RWPE2 (cell line): Measurements from ENCODE around the gene CD70.
"Not testable (repeated sequence)": the region's sequence is repeated elsewhere in the genome, so short reads cannot be mapped to it uniquely, and the experiment has no call there.

Source experiments
- ATAC-seq: fragments of 200-7000 bp; cut with Tn5 transposase; 3 replicates; pipeline ENCODE4 v1.9.1; 2021; ENCODE audit warnings: low read depth
- DNase-seq: peaks from one replicate; pipeline ENCODE4 v3.0.0-alpha.2; 2020; ENCODE audit warnings: low spot score
- H3K27ac ChIP-seq: fragments of 450-650 bp; 2 replicates; pipeline ENCODE4 v1.5.1; 2017; ENCODE audit warnings: mild to moderate bottlenecking; ENCODE audit not compliant: poor library complexity, severe bottlenecking
- H3K27me3 ChIP-seq: fragments of 250-450 bp; sonication (Bioruptor Pico); 2 replicates; pipeline ENCODE4 v1.5.1; 2021; ENCODE audit warnings: mild to moderate bottlenecking, moderate library complexity; ENCODE audit not compliant: insufficient read depth, poor library complexity, severe bottlenecking
- H3K36me3 ChIP-seq: fragments of 250-450 bp; sonication (Bioruptor Pico); 2 replicates; pipeline ENCODE4 v1.5.1; 2020; ENCODE audit warnings: low read depth, mild to moderate bottlenecking, moderate library complexity
- H3K4me1 ChIP-seq: fragments of 250-450 bp; sonication (Bioruptor Pico); 2 replicates; pipeline ENCODE4 v1.5.1; 2021; ENCODE audit warnings: mild to moderate bottlenecking, moderate library complexity; ENCODE audit not compliant: insufficient read depth, poor library complexity, severe bottlenecking
- H3K4me3 ChIP-seq: fragments of 250-450 bp; sonication (Bioruptor Pico); 2 replicates; pipeline ENCODE4 v1.5.1; 2021; ENCODE audit warnings: mild to moderate bottlenecking, moderate library complexity; ENCODE audit not compliant: severe bottlenecking
- H3K9me3 ChIP-seq: fragments of 250-450 bp; sonication (Bioruptor Pico); 2 replicates; pipeline ENCODE4 v1.5.1; 2021; ENCODE audit warnings: mild to moderate bottlenecking, moderate library complexity; ENCODE audit not compliant: severe bottlenecking
- TF ChIP-seq, protein P1 (sequence below): fragments of 450-650 bp; IDR thresholded peaks from one replicate; pipeline ENCODE4 v1.5.1; 2017; ENCODE audit warnings: mild to moderate bottlenecking, moderate library complexity; ENCODE audit not compliant: poor library complexity, severe bottlenecking

CD70 gene

DNA sequence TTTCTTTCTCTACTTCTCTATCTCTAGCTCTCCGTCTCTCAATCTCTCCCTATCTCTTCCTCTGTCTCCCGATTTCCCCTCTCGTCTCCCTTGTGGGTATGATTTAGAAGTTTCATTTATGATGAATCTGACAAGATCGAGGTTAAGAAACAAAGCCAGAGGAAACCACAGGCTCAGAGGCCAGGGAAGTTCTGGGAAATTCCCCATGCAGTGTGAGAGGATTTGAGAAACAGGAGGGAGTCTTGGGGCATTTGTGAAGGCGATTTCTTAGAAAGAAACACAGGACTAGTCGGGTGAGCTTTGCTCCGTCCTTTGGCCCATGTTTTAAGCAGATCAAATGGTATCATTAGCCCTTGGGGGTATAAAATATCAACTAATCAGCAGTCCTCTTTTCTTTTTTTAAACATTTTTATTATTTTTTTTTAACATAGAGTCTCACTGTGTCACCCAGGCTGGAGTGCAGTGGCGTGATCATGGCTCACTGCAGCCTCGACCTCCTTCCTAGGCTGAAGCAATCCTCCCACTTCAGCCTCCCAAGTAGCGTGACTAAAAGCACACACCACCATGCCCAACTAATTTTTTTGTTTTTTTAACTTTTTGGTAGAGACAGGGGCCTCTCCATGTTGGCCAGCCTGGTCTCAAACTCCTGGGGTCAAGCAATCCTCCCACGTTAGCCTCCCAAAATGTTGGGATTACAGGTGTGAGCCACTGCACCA is 34.3 kb downstream of the CD70 start:
- no peaks in the 10 kb centered on the region for H3K36me3 ChIP-seq
- H3K4me3 ChIP-seq = no peak overlapping the region
- no peak overlapping the region for H3K27ac ChIP-seq
- H3K4me1 ChIP-seq = no peaks in the 10 kb centered on the region
- no peaks in the 10 kb centered on the region for H3K27me3 ChIP-seq
- H3K9me3 ChIP-seq = no peaks in the 10 kb centered on the region
- TF ChIP-seq, protein P1, sequence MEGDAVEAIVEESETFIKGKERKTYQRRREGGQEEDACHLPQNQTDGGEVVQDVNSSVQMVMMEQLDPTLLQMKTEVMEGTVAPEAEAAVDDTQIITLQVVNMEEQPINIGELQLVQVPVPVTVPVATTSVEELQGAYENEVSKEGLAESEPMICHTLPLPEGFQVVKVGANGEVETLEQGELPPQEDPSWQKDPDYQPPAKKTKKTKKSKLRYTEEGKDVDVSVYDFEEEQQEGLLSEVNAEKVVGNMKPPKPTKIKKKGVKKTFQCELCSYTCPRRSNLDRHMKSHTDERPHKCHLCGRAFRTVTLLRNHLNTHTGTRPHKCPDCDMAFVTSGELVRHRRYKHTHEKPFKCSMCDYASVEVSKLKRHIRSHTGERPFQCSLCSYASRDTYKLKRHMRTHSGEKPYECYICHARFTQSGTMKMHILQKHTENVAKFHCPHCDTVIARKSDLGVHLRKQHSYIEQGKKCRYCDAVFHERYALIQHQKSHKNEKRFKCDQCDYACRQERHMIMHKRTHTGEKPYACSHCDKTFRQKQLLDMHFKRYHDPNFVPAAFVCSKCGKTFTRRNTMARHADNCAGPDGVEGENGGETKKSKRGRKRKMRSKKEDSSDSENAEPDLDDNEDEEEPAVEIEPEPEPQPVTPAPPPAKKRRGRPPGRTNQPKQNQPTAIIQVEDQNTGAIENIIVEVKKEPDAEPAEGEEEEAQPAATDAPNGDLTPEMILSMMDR = no peak
- DNase-seq (no peak), ATAC-seq (no peak)

DNA sequence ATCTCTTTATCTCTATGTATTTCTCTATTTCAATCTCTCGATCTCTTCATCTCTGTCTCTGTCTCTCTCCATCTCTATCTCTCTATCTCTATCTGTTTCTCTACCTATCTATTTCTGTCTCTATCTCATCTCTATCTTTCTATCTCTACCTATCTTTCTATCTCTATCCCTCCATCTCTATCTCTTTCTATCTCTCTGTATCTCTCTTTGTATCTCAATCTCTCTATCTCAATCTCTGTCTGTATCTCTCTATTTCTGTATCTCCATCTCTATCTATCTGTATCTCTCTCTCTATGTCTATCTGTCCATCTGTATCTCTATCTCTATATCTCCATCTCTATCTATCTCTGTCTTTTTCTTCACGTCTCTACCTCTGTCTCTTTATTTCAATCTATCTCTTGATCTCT is 34.9 kb downstream of the CD70 start:
- Histone ChIP-seq H3K27ac (no peak overlapping the region), H3K4me1 (no peaks in the 10 kb centered on the region), H3K4me3 (no peak overlapping the region), H3K27me3 (no peaks in the 10 kb centered on the region), H3K9me3 (no peaks in the 10 kb centered on the region), H3K36me3 (no peaks in the 10 kb centered on the region)
- ATAC-seq (no peak), DNase-seq (no peak)
- TF ChIP-seq, protein P1 = no peak

DNA sequence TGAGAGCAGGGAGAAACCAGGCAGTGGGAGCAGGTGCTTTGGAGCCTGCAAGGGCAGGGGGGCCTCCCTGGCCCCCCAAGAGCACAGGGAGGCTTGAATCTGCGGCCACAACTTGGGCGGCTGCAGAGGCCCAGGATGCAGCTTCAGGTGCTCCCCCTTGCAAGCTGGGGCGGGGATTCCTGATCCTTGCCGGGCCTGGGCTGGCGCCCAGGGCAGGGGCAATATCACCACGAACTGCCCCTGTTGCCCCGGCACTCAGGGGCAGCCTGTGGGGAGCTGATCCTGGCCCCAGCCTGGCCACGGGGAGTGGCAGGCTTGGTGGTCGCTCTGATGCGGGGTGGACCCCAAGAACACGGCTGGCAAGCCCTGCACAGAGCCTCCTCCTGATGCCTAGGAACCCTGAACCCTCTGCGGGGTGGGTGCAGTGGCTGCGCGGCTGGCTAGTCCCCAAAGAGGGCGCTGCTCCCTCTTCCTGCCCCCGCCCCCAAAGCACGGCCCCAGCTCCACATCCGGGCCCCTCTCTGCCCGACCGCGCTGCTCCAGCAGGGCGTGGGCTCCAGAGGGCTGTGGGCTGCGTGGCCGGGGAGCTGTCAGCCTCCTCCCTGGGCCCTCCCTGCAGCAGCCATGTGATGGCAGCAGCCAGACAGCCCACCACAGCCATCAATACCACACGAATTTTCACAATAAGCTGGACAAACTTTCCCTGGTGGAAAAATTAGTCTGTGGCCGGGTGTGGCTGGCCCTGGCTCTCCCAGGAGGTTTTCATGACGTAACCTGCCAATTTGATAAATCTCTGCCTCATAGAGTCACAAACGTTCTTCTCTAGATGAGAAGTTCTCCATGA is 39.1 kb downstream of the CD70 start:
- no peaks in the 10 kb centered on the region for H3K27me3 ChIP-seq
- ATAC-seq (0 out of 3 replicates have a peak, but pooled peaks have one; percentile 12), DNase-seq (no peak)
- no peak overlapping the region for H3K27ac ChIP-seq
- TF ChIP-seq, protein P1 = no peak
- no peaks in the 10 kb centered on the region for H3K36me3 ChIP-seq
- no peaks in the 10 kb centered on the region for H3K9me3 ChIP-seq
- no peaks in the 10 kb centered on the region for H3K4me1 ChIP-seq
- no peak overlapping the region for H3K4me3 ChIP-seq

DNA sequence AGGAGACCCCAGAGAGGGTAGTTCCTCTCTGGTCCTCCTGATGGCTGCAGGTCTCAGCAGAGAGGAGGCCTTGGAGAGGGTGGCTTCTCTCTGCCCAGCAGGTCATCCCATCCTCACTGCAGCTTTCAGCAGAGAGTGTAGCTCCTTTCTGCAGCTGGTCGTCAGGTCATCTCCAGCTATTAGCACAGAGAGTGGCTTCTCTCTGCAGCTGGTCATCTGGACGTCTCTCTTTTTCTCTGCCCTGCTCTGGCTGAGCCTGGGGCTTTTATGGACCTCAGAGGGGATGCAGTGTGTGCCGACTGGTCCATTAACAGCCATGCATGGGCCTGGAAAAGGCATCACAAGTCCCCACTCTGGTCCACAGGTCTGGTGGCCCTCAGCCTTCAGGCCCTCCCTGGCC is 39.9 kb downstream of the CD70 start:
- Histone ChIP-seq H3K27me3 (no peaks in the 10 kb centered on the region), H3K27ac (no peak overlapping the region)

DNA sequence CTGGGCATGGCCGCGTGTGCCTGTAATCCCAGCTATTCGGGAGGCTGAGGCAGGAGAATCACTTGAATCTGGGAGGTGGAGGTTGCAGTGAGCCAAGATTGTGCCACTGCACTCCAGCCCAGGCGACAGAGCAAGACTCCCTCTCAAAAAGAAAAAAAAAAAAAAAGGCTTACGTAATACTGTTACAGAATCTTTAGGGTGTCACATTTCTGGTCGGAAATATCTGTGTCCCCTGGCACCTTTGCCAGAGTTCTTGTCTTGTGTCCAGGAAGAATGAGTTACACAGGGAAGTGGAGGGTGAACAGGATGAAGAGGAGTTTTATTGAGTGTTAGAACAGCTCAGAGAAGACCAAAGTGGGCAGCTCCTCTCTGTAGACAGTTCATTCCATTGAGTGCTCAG is 40.3 kb downstream of the CD70 start:
- not testable (repeated sequence) for H3K9me3 ChIP-seq, ATAC-seq, H3K4me1 ChIP-seq, H3K27ac ChIP-seq, DNase-seq, H3K36me3 ChIP-seq, H3K4me3 ChIP-seq, H3K27me3 ChIP-seq

More for the DNA sequence above, 39.9 kb downstream of the CD70 start:
- Histone ChIP-seq H3K4me3 (no peak overlapping the region), H3K4me1 (no peaks in the 10 kb centered on the region), H3K36me3 (no peaks in the 10 kb centered on the region), H3K9me3 (no peaks in the 10 kb centered on the region)
- TF ChIP-seq, protein P1 = no peak
- DNase-seq (no peak), ATAC-seq (no peak)
